ENCODE results near the gene EBF3.

The EBF3 gene

GRCh38 chr10:129953119-129954051 lies 10.7 kb downstream of the EBF3 start:
- DNase-seq (ENCODE audit: insufficient read length, low spot score), result no peak
- no peak for TF ChIP-seq CTCF (IDR thresholded peaks at IDR 0.05; ENCODE audit: insufficient read depth, missing control alignments)
- no peak for FAIRE-seq

GRCh38 chr10:129952378-129953118 lies 11.5 kb downstream of the EBF3 start:
- no peak for TF ChIP-seq CTCF (IDR thresholded peaks at IDR 0.05; ENCODE audit: insufficient read depth, missing control alignments)
- FAIRE-seq, result no peak
- DNase-seq (ENCODE audit: insufficient read length, low spot score), result no peak

GRCh38 chr10:129951970-129952265 lies 12.2 kb downstream of the EBF3 start:
- no peak for FAIRE-seq
- TF ChIP-seq CTCF (IDR thresholded peaks at IDR 0.05; ENCODE audit: insufficient read depth, missing control alignments), result no peak
- DNase-seq (ENCODE audit: insufficient read length, low spot score), result no peak

GRCh38 chr10:129951101-129951969 lies 12.7 kb downstream of the EBF3 start:
- FAIRE-seq (no peak), DNase-seq (ENCODE audit: insufficient read length, low spot score) (no peak)
- TF ChIP-seq CTCF (IDR thresholded peaks at IDR 0.05; ENCODE audit: insufficient read depth, missing control alignments), result no peak

- no peak for FAIRE-seq
- DNase-seq (ENCODE audit: insufficient read length, low spot score), result no peak
- no peak for TF ChIP-seq CTCF (IDR thresholded peaks at IDR 0.05; ENCODE audit: insufficient read depth, missing control alignments)
These were observed 13.4 kb downstream of the EBF3 start for GRCh38 chr10:129950676-129951075.

GRCh38 chr10:129949891-129950291 lies 14.2 kb downstream of the EBF3 start:
- DNase-seq (ENCODE audit: insufficient read length, low spot score) (no peak), FAIRE-seq (no peak)
- no peak for TF ChIP-seq CTCF (IDR thresholded peaks at IDR 0.05; ENCODE audit: insufficient read depth, missing control alignments)

Measured in D721Med (cell line).